Right lobe of liver (tissue), 6 donors: Measurements from ENCODE around the gene NCKAP5. TPM values are rescaled to one million over a fixed set of nuclear protein-coding genes. Genes with fewer than 3 reads are reported as not detected.

ENCODE experiments used
- ATAC-seq, 4 donors: fragments of 200-7000 bp; cut with Tn5 transposase; one replicate each; pipeline ENCODE4 v1.9.1; 2020; ENCODE audit warnings: mild to moderate bottlenecking in 4 of 4, moderate library complexity in 4 of 4
- DNase-seq, 3 donors: peaks; one replicate each; pipeline ENCODE4 v3.0.0-alpha.2; 2020
- H3K27ac ChIP-seq, 3 donors: fragments of 200-600 bp; one replicate each; pipeline ENCODE4 v1.8.0; 2022
- H3K27me3 ChIP-seq, 2 donors: fragments of 200-600 bp; one replicate each; pipeline ENCODE4 v1.8.0; 2022
- H3K36me3 ChIP-seq, 4 donors: fragments of 200-600 bp; sonication (generic) in 1 of 4; one replicate each; pipeline versions ENCODE4 v1.5.1 to v1.8.0; 2017 to 2022; ENCODE audit warnings: control low read depth in 1 of 4
- H3K4me1 ChIP-seq, 4 donors: fragments of 200-600 bp; sonication (generic) in 1 of 4; one replicate each; pipeline versions ENCODE4 v1.5.1 to v1.8.0; 2017 to 2022; ENCODE audit warnings: control low read depth in 1 of 4
- H3K4me3 ChIP-seq, 3 donors: fragments of 200-600 bp; one replicate each; pipeline ENCODE4 v1.8.0; 2022
- H3K9me3 ChIP-seq, 4 donors: fragments of 200-600 bp; sonication (generic) in 1 of 4; one replicate each; pipeline versions ENCODE4 v1.5.1 to v1.8.0; 2017 to 2022; ENCODE audit warnings: control low read depth in 1 of 4
- POLR2A ChIP-seq: fragments of 450-650 bp; IDR thresholded peaks from one replicate; pipeline ENCODE4 v1.6.1; 2017; ENCODE audit warnings: antibody characterized with exemption, mild to moderate bottlenecking
- WGBS: methylation state at CpG from one replicate; pipeline ENCODE4 v1.1.6; 2018; ENCODE audit warnings: low coverage, low lambda C conversion rate; ENCODE audit not compliant: insufficient coverage; ENCODE audit errors: missing lambda C conversion rate; 5-methylcytosine and 5-hydroxymethylcytosine counted together
- intact Hi-C, 2 donors: fragments of 100-400 bp; cut with DNase I; formaldehyde crosslinking; loops; one replicate each; pipeline versions ENCODE4 v1.11.2 to v1.14.1; 2022
- total RNA-seq, 6 experiments: library from RNA; depleted of rRNA in 2 of 6; stranded (reverse); fragments of >200 nt in 2 of 6; fragmentation: NEBNext Ultra II Directional in 3 of 6; extraction: Animal tissue kit (Norgen Biotek cat#: 25700) in 3 of 6; gene quantifications; one replicate each; pipeline versions ENCODE4 v1.1.0 to v1.2.4, GENCODE V29; 2016 to 2023
- TF ChIP-seq, protein P1 (sequence below), 4 donors: fragments of 200-600 bp in 3 of 4; fragments of 450-650 bp in 1 of 4; IDR thresholded peaks; one replicate each; pipeline versions ENCODE4 v1.5.1 to v1.8.0; 2016 to 2022; ENCODE audit warnings: antibody characterized with exemption in 4 of 4, mild to moderate bottlenecking in 2 of 4
- donor health status: DM: no; HTN: yes; CAD: no.
- donor health status: DM: no; HTN: no; CAD: no.
- donor health status: DM: no; HTN: no; CAD: no.
- donor health status: DM: no; HTN: yes; CAD: no.
- donor health status: DM: no; HTN: yes; CAD: no.

The NCKAP5 gene
- total RNA-seq, 6 experiments from 2014 or later: 3.6 to 11.7 (median 6.9) TPM

DNA sequence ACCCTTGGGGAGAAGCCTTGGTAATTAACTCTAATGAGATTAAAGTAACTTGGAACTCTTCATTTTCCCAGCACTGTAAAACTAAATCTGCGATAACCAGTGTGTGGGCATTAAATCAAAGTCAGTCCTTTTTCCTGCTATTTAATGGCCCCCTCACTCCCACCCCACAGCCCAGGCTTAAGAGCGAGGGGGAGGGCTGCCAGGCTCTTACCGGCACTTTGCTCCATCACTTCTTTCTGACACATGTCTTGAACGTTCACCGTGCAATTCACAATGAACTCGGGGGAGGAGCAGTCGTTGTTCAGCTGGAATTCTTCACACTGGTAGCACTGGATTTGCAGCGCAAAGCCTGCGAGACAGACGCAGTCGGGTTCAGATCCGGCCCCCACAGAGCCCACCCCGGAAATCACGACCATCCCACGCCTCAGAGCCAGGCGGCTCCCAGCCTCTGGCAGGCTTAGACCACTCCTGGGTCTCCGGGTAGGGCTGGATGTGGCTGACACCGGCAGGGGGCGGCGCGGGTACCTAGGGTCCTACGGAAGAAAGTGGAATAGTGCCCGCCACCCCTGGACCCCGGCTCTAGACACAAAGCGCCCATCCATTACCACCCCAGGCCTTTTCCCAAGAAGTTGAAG is 900.0 kb downstream of the NCKAP5 start:
- Histone ChIP-seq H3K36me3 (no peaks in the 10 kb centered on the region), H3K4me3 (peak overlapping the region in 1 of 3 donors; percentile 1), H3K4me1 (peaks cover 0 to 23% (median 4%) of the 10 kb centered on the region in 4 donors), H3K27ac (no peak overlapping the region), H3K9me3 (no peaks in the 10 kb centered on the region), H3K27me3 (peaks cover 0 to 11% of the 10 kb centered on the region in 2 donors)
- no peak for ATAC-seq
- peak in 1 of 3 donors; percentile 28 for DNase-seq
- intact Hi-C loops: no loop called here
- WGBS: 12% methylated on average over 13 of the region's 25 CpGs
- TF ChIP-seq, protein P1, sequence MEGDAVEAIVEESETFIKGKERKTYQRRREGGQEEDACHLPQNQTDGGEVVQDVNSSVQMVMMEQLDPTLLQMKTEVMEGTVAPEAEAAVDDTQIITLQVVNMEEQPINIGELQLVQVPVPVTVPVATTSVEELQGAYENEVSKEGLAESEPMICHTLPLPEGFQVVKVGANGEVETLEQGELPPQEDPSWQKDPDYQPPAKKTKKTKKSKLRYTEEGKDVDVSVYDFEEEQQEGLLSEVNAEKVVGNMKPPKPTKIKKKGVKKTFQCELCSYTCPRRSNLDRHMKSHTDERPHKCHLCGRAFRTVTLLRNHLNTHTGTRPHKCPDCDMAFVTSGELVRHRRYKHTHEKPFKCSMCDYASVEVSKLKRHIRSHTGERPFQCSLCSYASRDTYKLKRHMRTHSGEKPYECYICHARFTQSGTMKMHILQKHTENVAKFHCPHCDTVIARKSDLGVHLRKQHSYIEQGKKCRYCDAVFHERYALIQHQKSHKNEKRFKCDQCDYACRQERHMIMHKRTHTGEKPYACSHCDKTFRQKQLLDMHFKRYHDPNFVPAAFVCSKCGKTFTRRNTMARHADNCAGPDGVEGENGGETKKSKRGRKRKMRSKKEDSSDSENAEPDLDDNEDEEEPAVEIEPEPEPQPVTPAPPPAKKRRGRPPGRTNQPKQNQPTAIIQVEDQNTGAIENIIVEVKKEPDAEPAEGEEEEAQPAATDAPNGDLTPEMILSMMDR (IDR thresholded peaks at IDR 0.05): peak in 1 of 4 donors; percentile 20
- no peak for TF ChIP-seq POLR2A

DNA sequence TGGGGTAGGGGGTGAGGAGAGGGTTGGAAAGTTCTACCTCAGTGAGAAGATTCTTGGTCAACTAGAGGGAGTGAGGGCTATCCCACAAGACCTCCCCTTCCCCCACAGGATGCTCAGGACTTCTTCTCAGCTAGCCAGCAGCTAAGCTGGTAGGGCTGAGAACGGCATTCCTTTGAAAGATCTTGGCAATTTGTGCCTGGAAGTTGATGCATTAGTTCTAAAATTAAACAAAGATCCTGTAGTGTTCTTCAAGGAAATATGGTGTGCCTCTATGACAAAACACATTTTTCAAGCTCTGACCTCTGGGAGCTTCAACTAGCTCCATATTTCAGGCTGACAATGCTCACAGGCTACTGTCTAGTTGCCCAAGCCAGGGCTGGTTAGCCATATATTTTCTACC is 900.6 kb downstream of the NCKAP5 start:
- intact Hi-C loops: no loop called here
- Histone ChIP-seq H3K9me3 (no peaks in the 10 kb centered on the region), H3K36me3 (no peaks in the 10 kb centered on the region), H3K4me1 (peaks cover 0 to 23% (median 4%) of the 10 kb centered on the region in 4 donors), H3K27me3 (peaks cover 0 to 11% of the 10 kb centered on the region in 2 donors), H3K27ac (no peak overlapping the region), H3K4me3 (no peak overlapping the region)
- WGBS: 44% methylated on average over 1 of the region's 1 CpG
- DNase-seq: no peak
- ATAC-seq: no peak
- no peak for TF ChIP-seq POLR2A
- TF ChIP-seq, protein P1 (IDR thresholded peaks at IDR 0.05): no peak

DNA sequence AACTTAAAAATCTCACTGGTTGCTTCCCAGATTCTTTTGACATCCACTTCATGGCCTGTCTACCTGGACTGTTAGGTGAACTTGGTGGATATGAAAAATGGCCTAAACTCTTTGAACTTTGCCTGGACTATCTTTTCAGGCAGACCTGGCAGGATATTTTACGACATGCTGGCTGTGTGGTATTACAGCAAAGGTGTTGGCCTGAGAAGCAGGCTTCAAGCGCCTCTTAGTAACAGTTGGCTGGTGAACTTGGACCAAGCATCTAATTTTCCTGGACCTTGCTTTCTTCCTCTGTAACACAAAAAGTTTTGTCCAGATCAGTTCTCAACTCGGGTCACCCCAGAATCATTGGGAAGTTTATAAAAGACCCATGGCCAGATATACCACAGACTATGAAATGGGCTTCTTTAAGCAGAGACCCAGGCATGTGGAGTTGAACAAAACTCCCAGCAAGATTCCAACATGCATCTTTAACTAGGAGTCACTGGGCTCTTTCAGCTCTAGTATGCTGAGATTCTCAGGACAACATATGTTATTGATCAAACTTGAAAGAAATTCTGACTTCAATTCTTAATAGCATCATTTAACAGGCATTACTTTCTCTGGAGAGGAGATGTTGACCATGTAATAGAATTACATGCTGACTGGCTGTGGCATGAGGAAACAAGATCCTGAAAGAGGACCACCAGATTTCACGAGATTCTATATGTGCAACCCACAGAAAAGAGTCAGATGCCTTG is 902.7 kb downstream of the NCKAP5 start:
- Histone ChIP-seq H3K4me1 (peaks cover 0 to 19% (median 4%) of the 10 kb centered on the region in 4 donors), H3K27ac (no peak overlapping the region), H3K36me3 (no peaks in the 10 kb centered on the region), H3K27me3 (peaks cover 0 to 11% of the 10 kb centered on the region in 2 donors), H3K9me3 (no peaks in the 10 kb centered on the region), H3K4me3 (no peak overlapping the region)
- TF ChIP-seq, protein P1 (IDR thresholded peaks at IDR 0.05): no peak
- no peak for TF ChIP-seq POLR2A
- intact Hi-C loops: no loop called here
- ATAC-seq (no peak), DNase-seq (no peak)
- WGBS: 59% methylated on average over 3 of the region's 4 CpGs

DNA sequence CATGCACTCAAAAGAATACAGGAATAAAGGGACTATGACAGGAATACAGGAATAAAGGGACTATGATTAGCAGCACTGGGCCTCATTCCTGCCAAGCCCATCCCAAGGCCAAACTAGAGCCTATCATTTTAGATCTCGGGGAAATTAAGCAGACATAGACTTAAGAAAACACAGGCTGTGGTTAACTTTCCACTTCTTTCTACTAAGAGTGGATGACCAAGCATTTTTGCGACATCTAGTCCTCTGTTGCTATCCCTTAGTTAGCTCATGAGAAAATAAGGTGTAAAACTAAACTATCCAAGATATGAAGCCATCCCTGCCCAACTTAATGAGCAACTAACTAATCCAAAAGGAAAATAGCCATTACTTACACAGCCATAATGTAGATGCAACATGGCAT is 904.2 kb downstream of the NCKAP5 start:
- ATAC-seq (no peak), DNase-seq (no peak)
- Histone ChIP-seq H3K9me3 (no peaks in the 10 kb centered on the region), H3K4me1 (peaks cover 0 to 10% (median 2%) of the 10 kb centered on the region in 4 donors), H3K4me3 (no peak overlapping the region), H3K27me3 (peaks cover 0 to 8% of the 10 kb centered on the region in 2 donors), H3K36me3 (no peaks in the 10 kb centered on the region), H3K27ac (no peak overlapping the region)
- intact Hi-C loops: no loop called here
- WGBS: 40% methylated on average over 2 of the region's 2 CpGs
- TF ChIP-seq POLR2A: no peak
- TF ChIP-seq, protein P1 (IDR thresholded peaks at IDR 0.05): no peak
